ENCODE data around the gene MOBP. TPM values are rescaled to one million over a fixed set of nuclear protein-coding genes. Genes with fewer than 3 reads are reported as not detected.

The MOBP gene
- total and polyA plus RNA-seq, 2 of the 8 experiments (the other 6 are each of a cell fraction or from before 2014, with no cell fraction given) = 0.06 to 0.50 TPM

- H2AK5ac ChIP-seq (ENCODE audit: low read depth, low read length) = no peak overlapping the region
- POLR2A ChIA-PET (ENCODE audit: partially characterized antibody) = no interaction called here
- no peak overlapping the region for H4K8ac ChIP-seq (ENCODE audit: extremely low read depth, insufficient read depth, low read length)
- CTCF ChIA-PET (ENCODE audit: partially characterized antibody) = interaction anchor here (1.0 to 9.9 kb wide), 4 partner anchors 13 to 275 kb away, joined by 3 to 122 read pairs (median 4); no protein-coding TSS in a partner anchor
- H4K20me1 ChIP-seq (replicated peaks in 1 of 2; ENCODE audit: control insufficient read depth in 1 of 2, insufficient read depth in 2 of 2, low read length in 2 of 2) = no peaks in the 10 kb centered on the region
- H3K9ac ChIP-seq (replicated peaks in 1 of 4; ENCODE audit: extremely low read depth in 1 of 4, low read depth in 3 of 4, low read length in 3 of 4) = no peak overlapping the region
- H2AFZ ChIP-seq (ENCODE audit: low read length) = no peak overlapping the region
- no peak overlapping the region for H2BK5ac ChIP-seq (ENCODE audit: low read depth, low read length)
- H4K91ac ChIP-seq (replicated peaks; ENCODE audit: insufficient read length, low read length) = no peak overlapping the region
- H2BK15ac ChIP-seq (ENCODE audit: low read length) = no peak overlapping the region
- no peak overlapping the region for H2BK20ac ChIP-seq (ENCODE audit: low read length)
- no peak overlapping the region for H3K14ac ChIP-seq (ENCODE audit: insufficient read length)
- no peak overlapping the region for H3K56ac ChIP-seq (replicated peaks; ENCODE audit: insufficient read length, low read depth, low read length)
- H2BK120ac ChIP-seq (replicated peaks; ENCODE audit: low read depth, low read length) = no peak overlapping the region
- no peaks in the 10 kb centered on the region for H3K27me3 ChIP-seq (replicated peaks in 1 of 4; ENCODE audit: control insufficient read depth in 3 of 4, extremely low read depth in 1 of 4, insufficient read depth in 3 of 4, low read length in 3 of 4)
- no peak for FAIRE-seq
- WGBS, 2 experiments (ENCODE audit: extremely low coverage in 1 of 2, insufficient coverage in 1 of 2, insufficient read length in 1 of 2, insufficient replicate concordance in 2 of 2, low coverage in 1 of 2, low lambda C conversion rate in 2 of 2, missing lambda C conversion rate in 1 of 2) = 87% methylated on average over 1 of the region's 1 CpG; no CpG with 5 or more reads in 1 of the 2 experiments
- H3K4ac ChIP-seq (replicated peaks; ENCODE audit: insufficient read length, low read depth, low read length) = no peak overlapping the region
- no peaks in the 10 kb centered on the region for H3K79me1 ChIP-seq (ENCODE audit: low read depth, low read length)
- no peak overlapping the region for H3K27ac ChIP-seq (ENCODE audit: low read depth, low read length)
- H3K23me2 ChIP-seq (ENCODE audit: low read depth, low read length) = no peaks in the 10 kb centered on the region
- H3K79me2 ChIP-seq (ENCODE audit: control insufficient read depth in 1 of 2, insufficient read depth in 2 of 2, low read length in 2 of 2) = no peaks in the 10 kb centered on the region
- no peaks in the 10 kb centered on the region for H3K4me1 ChIP-seq (replicated peaks in 1 of 4; ENCODE audit: control insufficient read depth in 3 of 4, insufficient read depth in 4 of 4, low read length in 3 of 4)
- H3K23ac ChIP-seq (ENCODE audit: insufficient read length) = no peak overlapping the region
- no peak overlapping the region for H4K5ac ChIP-seq (ENCODE audit: insufficient read length, low read depth, low read length)
- no peaks in the 10 kb centered on the region for H3K9me3 ChIP-seq (ENCODE audit: insufficient read depth in 2 of 2, low read depth in 1 of 2, low read length in 1 of 2)
- no peak overlapping the region for H3K4me2 ChIP-seq (ENCODE audit: insufficient read depth in 1 of 2, low read depth in 2 of 2, low read length in 2 of 2)
- no peak for DNase-seq (ENCODE audit: low read depth in 1 of 2, low spot score in 2 of 2)
- no peak overlapping the region for H2BK12ac ChIP-seq (ENCODE audit: low read depth, low read length)
- no peak overlapping the region for H3K18ac ChIP-seq (ENCODE audit: extremely low read depth, low read length)
- H3K4me3 ChIP-seq (ENCODE audit: extremely low read depth in 1 of 4, insufficient read depth in 2 of 4, low read depth in 3 of 4, low read length in 4 of 4) = no peak overlapping the region
- no peaks in the 10 kb centered on the region for H3K36me3 ChIP-seq (ENCODE audit: control insufficient read depth in 2 of 4, insufficient read depth in 4 of 4, low read length in 3 of 4)
- no peak for TF ChIP-seq SIN3A (conservative IDR thresholded peaks at IDR 0.05 in 1 of 2, IDR thresholded peaks at IDR 0.05 in 1 of 2; ENCODE audit: low read depth in 1 of 2, low read length in 2 of 2)
- TF ChIP-seq GABPA (IDR thresholded peaks at IDR 0.05; ENCODE audit: borderline replicate concordance, insufficient read depth, low read length) = no peak
- TF ChIP-seq MAX (IDR thresholded peaks at IDR 0.05) = no peak
- TF ChIP-seq SP1 (IDR thresholded peaks at IDR 0.05; ENCODE audit: low read depth, low read length) = no peak
- no peak for TF ChIP-seq ASH2L (IDR thresholded peaks at IDR 0.05; ENCODE audit: low read length)
- no peak for TF ChIP-seq BACH1 (IDR thresholded peaks at IDR 0.05; ENCODE audit: low read length)
- TF ChIP-seq KDM5A (IDR thresholded peaks at IDR 0.05; ENCODE audit: low read length) = no peak
- TF ChIP-seq PHF8 (conservative IDR thresholded peaks at IDR 0.05; ENCODE audit: low read depth, low read length) = no peak
- no peak for TF ChIP-seq CTCF (IDR thresholded peaks at IDR 0.05; ENCODE audit: control extremely low read depth in 1 of 3, insufficient read depth in 1 of 3, low read depth in 1 of 3, low read length in 3 of 3)
- no peak for TF ChIP-seq TBP (IDR thresholded peaks at IDR 0.05; ENCODE audit: low read depth, low read length)
- TF ChIP-seq HDAC6 (IDR thresholded peaks at IDR 0.05; ENCODE audit: low read depth, low read length) = no peak
- TF ChIP-seq SP4 (IDR thresholded peaks at IDR 0.05; ENCODE audit: low read length) = no peak
- TF ChIP-seq TEAD4 (IDR thresholded peaks at IDR 0.05; ENCODE audit: low read depth, low read length) = no peak
Measured at GRCh38 chr3:39453134-39453533, 14.3 kb upstream of the MOBP start.

All from H1 (cell line).